GM18517 (cell line): ENCODE data around the gene CEP55.

Experiments
- ATAC-seq: cut with Tn5 transposase; IDR thresholded peaks from one replicate; pipeline ENCODE4 v1.9.1; 2021; ENCODE audit warnings: mild to moderate bottlenecking, moderate library complexity; ENCODE audit not compliant: unreplicated experiment

CEP55 gene

DNA sequence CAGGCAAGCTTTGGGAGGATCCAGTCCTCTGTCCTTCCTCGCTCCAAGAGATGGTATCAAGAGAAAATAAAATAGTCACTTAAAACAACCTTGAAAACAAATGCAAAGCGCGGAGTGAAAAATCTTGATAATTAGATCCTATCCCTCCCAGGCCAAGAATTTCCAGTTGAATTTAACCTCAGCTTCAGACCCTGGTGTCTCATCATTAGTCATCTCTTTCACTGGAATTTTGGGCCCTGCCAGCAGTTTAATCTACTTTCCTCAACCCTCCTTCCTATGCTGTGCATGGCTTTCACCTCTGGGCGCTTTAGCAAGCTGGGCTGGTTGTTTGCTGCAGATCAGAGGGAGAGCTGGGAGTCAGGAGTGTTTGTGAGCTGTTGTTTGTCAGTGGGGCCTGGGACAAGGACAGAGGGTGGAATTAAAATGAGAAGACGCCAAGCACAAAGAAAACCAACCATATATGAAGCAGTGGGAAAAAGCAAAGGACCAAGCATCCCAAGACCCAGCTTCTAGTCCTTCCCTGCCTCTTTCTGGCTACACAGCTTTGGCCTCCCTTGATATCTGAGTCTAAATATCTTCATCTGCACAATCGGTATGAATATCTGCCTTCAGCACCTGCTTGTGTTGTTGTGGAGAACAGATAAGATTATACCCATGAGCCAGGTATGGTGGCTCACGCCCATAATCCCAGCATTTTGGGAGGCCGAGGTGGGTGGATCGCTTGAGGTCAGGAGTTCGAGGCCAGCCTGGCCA is 27.8 kb upstream of the CEP55 start:
- no peak for ATAC-seq

DNA sequence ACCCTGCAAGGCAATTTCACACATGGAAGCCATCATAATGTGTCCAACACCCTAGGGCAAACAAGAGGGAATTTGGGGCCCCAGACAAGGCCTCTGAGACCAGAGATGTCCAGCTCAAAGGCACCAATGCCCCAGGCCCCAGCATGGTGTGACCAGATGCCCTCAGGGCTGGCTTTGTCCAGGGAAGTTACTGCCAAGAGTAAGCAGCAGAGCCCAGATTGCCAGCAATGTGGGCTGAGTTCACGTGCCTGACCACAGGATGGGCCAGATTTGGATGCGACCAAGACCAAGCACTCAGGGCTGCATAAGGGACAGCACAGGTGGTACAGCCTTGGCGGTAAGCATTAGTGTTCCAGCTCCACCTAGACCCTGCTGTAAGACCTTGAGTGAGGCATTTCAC is 27.0 kb upstream of the CEP55 start:
- no peak for ATAC-seq

DNA sequence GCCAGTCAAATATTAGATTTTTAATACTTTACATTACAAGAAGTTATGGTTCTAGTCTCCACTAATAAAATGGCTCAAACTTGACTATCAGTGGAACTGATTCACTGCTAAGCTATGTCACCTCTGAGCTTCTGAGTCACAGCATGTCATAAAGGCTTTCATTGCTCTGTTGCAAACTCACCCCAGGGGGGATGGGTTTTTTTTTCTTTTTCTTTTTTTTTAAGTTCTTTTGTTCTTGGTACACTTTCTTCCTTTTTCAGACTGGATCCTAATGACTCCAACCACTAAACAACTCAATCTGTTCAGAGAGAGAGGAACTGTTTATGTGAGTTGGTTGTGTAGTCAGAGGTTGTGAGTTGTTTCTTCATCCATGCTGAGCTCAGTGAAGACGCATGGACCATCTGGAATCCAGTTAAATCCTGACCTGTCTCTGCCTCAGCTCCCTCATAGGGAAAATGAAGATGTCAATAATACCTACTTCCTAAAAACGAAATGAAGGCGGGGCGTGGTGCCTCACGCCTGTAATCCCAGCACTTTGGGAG is 25.2 kb upstream of the CEP55 start:
- no peak for ATAC-seq

DNA sequence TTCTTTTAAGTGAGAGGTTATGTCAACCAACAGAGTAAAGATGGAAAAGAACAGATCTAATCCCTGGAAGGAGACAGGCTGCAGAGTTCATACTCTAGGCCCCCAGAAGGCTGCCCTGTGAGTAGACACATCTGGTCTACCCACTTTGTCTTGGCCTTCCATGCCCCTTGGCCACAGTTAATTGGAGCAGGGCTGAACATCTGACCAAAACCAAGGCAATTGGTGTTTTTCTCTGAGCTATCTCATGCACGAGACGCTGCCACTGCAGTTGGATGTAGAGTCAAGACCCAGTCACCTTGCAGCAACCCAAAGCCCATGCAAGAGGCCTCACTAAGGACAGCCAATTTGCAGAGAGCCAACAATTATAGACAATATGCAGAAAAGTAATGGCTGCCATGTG is 23.3 kb upstream of the CEP55 start:
- no peak for ATAC-seq

DNA sequence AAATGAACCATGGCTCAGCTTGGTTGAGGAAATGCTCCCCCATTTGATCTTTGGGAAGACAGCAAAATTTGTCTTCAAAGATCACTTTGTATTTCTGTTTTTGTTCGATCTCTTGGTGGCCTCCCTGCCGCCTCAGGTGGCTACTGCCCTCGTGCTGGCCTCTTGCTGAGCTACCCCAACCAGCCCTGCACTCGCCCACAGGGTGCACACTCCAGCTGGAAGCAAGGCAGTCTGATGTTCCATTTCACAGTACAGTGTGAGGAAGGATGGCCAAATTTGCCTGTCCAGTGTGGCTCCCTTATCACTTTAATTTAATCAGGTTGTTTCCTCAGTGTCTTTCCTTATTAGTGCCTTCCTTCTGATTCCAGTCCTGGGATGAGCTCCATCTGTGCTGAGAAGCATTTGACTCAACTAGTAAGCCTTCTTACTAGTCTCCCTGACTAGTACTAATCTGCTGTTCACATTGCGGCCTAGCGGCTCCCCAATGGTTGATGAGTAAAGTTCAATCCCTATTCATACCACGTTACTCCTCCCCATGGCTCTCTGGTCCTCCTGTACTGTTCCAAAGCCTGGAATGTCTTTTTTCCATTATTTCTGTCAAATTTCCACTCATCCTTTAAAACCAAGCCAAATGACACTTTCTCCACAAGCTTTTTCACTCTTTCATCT is 22.5 kb upstream of the CEP55 start:
- no peak for ATAC-seq

DNA sequence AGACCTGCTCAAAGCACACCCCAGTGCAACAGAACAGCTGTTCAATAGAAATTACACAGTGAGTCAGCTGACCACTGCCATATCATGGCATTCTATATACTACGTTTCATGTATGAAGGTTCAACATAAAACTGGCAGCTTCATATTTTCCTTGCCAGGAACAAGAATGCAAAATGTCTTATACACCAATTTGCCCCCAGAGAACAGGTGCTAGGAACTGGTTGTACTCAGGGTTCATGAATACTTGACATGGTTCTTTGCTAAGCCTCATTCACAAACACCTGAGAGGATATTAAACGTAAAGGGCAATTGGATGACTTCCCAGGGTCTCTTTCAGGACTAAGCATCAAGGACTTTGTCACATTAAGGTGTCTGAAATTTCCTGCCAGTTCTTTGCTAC is 21.2 kb upstream of the CEP55 start:
- no peak for ATAC-seq

DNA sequence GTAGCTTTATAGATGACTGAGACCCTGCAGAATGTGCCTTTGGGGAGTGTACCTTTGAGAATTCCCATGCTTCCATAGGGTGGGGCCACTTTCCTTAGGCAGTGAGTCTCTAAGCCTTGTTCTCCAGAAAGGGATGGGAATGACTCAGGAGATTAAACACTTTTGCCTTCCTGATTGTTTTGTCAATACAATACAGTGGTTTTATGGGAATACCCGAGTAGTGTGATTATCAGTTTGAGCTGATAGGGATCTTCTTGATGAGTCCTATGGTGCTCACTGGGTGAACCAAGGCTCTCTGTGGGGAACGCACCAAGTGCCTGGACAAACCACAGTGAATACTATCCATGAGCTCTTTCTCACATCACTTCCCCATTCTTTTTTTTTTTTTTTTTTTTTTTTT is 20.5 kb upstream of the CEP55 start:
- no peak for ATAC-seq

DNA sequence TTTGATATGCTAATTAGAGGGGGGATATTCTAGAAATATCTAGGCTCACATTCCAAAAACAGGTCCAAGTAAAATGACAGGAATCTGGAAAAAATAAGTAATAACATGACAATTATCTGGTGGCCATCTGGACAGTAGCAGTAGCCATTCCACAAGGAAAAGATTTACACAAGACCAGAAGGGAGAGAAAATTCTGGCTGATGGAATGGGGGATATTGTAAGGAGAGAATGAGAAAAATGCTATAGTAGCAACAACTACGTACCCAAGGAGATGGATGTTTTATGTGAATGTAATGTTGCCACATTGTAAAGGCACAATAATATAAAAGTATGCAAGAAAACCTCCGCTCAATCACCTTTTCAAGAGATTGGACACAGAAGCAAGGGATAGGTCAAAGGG is 19.7 kb upstream of the CEP55 start:
- ATAC-seq = no peak

DNA sequence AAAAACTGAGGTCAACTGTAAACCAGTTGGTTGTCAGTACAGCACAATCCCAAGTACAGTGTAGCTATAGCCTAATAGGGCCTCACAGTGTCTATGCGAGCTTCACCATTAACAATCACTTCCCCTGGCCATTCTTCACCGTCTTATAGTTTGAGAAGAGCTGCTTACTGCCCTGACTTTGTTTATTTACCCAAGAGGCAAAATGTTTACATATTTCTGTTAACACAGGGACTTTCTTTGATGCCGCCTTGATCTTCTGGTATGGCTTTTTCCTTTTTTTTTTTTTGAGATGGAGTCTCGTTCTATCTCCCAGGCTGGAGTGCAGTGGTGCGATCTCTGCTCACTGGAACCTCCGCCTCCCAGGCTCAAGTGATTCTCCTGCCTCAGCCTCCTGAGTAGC is 17.5 kb upstream of the CEP55 start:
- ATAC-seq = no peak

DNA sequence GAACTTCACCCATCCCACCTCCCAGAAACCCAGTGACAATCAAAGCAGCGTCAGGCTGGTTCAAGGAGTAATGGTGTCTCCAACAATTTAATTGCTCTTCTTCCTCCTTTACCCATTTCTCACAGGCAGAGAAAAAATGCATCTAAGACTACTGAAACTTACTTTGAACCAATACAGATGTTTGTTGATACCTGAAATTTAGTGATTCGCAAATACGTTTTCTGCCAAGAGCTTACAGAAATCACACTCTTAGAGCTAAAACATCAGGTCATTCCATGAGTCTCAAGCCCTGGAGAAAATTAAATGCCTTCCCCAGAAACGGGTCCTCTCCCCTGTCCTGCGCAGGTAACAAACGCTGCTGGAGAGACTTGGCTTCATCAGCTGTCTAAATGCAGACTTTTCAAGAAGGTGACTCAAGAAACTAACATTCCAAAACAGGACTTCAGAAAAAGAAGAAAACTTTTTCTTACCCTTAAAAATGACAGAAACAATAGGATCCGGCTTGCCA is 14.7 kb upstream of the CEP55 start:
- no peak for ATAC-seq

DNA sequence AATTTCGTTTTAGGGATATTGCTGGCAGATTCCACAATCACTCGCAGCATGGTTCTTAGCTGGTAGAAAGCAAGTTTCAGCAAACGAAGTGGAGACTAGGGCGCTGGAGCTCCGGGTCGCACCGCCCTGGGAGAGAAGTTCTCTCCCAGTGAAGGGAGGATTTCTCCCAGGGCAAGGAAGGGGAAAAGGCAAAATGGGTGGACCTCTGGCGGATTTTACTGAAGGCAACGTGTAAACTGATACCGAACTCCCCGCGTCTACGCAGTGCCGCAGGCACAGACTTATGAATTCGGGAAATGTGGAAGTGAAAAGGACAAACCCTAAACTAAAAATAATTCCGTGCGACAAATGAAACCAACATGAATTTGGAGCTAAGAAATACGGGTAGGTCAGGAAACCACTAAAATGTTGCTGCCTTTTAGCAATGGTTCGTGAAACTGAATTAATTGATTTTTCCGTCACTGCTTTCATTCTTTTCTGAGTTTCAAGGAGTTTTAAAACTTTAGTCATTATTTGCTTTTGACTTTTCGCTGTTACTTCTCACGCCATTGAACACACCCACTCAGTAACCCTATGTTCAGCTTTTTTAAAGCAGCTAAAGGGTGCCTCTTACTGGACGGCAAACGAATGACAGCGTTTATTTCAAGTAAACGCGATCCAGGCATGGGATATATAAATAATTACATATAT is 14.1 kb upstream of the CEP55 start, which contains the start of gene MYOF:
MYOF (minus strand) TSS at position 190 of the 690 bp plus-strand sequence; CDS start at position 50, 140 bp downstream.
- ATAC-seq = peak; percentile 79

DNA sequence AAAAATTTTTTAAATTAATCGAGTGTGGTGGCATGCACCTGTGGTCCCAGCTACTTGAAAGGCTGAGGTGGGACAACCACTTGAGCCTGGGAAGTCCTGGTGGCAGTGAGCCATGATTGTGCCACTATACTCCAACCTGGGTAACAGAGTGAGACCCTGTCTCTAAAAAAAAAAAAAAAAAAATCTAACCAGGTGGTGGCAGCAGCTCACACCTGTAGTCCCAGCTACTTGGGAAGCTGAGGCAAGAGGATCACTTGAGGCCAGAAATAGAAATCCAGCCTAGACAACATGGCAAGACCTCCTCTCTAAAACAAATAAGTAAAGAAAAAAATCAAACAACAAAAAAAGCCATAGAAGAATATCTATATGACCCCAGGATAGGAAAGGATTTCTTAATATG is 10.7 kb upstream of the CEP55 start:
- ATAC-seq = no peak

DNA sequence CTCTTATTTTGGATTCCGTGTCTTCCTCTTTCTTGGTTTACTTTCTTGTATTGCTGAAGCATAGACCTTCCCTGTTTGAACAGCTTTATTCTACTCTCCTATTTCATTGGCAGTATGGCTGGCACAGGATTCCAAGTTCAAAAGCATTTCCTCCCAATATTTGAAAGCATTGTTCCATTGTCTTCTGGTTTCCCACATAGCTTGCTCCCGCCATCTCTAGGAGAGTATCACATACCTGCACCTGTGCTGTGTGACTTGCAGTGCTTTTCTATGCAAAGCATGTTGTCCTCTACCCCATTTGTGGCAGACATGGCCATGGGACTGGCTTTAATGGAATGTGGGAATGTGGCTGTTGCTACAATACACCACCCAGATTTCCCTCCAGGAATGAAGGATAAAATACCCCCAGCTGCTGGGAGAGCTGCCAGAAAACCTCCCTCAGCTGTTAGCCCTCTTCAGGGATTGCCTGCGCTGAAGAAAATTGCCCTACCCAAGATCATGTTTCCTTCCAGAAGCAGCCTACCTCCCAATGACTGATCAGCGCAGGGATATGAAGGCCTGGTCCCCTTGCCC is 7.4 kb upstream of the CEP55 start:
- no peak for ATAC-seq

DNA sequence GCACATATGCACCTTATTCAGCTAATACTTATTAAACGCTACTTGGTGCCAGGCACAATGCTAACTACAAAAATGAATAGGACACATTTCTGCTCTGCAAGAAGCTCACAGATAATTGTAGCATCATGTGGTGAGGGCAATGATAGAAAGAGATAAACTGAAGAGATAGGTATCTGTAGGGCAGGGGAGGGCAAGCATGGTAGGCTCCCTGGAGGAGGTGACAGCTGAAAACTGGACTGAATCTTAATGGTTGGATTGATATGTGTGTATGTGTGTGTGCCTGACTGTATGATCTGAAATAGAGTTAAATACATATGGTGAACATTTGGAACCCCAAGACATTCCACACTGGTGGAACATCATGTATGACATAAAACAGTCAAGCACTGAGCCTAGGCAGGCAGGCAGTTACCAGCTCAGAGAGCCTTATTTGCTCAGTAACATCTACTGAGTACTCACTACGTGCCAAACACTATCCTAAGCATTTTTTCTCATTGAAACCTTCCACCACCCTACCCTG is 4.8 kb upstream of the CEP55 start:
- ATAC-seq = no peak

DNA sequence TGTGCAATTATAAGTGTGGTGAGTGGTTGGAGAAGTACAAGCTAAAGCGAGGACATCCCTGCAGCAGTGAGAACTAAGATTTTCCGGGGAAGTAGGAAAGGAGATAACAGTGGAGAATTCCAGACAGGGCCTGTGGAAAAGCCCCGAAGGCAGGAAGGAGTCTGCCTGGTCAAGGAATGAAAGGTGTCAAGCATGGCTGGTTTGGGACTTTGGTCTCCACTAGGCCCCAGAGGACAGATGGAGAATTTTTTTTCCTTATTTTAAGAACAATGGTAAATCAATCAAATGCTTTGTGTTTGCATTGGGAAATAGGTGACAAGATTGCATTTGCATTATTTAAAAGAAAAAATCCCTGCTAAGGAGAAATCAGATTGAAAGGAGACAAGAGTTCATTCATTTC is 3.2 kb upstream of the CEP55 start:
- ATAC-seq = no peak

DNA sequence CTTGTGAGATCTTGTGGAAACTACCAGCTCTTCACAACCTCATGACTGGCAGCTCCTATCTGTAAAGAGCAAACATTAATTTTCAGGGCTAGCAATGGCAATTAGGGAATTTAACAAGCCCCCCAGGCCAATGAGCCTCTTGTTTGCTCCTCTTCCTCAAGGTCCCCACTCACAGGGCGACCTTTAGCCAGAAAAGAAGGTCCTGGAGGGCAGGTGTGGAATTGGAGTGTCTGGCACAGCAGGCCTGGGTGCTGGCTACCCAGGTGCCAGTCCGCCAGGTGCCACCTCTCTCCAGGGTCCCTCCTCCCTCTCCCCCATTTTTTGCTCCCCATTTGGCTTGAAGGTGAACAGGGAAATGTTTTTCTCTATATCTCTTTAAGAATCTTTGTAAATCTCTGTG is 1.9 kb upstream of the CEP55 start:
- ATAC-seq = no peak

DNA sequence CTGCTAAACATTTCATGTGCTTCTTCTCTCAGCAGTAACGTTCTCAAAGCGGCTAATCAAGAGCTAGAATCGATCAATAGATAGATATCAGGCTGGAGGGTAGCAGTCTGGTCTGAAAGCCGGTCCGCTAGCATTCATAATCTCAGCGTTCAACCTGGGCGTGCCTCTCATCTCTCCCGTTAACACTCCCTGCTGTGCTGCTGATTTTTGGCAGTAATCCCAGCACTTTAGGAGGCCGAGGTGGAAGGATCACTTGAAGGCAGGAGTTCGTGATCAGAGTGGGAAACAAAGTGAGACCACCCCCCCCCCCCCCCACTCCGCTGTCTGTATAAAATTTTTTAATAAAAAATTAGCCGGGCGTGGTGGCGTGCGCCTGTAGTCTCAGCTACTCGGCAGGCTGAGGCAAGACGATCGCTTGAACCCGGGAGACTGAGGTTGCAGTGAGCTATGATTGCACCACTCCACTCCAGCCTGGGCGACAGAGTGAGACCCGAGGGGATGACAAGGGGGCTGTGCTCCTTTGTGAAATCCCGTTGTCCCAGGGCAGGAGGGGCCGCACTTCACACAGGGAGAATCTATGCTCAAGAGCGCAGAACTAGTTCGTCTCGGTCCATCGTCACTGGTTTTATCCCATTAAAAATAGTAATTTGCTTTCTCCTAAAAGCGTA is 624 bp upstream of the CEP55 start:
- ATAC-seq = peak; percentile 25

DNA sequence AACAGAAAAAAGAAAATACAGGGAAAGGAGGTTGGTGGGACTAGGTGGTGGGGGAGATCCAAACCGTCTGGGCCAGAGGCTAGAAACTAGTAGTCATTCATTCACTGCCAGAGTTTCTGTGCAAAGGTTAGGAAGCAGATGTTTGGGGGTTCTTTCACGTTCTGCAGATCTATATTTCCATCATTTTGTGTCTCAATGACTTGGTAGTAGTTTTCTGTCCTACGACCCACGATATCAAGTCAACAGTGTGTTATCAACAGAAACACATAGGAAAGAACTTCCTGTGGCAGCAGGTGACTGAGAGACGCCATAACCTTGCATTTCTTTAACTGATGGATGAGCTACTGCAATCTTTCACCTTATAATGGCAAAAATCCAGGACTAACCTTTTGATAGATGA is 1.8 kb downstream of the CEP55 start:
- ATAC-seq = no peak

DNA sequence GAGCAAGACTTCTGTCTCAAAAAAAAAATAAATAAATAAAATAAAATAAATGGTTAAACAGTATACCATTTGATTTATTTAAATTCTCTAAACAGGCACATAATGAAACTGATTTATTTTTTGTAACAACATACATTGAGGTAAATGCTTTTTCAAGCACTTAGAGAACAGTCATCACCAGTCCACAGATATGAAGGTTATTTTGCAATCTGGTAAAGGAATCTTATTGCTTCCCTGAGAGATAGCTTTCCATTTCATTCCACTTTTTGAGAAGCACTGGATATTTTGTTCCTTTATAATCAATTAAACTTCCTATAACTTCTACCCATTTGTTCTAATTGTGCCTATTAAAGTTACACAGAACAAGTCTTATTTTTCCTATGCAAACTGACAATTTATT is 5.2 kb downstream of the CEP55 start:
- ATAC-seq = no peak

DNA sequence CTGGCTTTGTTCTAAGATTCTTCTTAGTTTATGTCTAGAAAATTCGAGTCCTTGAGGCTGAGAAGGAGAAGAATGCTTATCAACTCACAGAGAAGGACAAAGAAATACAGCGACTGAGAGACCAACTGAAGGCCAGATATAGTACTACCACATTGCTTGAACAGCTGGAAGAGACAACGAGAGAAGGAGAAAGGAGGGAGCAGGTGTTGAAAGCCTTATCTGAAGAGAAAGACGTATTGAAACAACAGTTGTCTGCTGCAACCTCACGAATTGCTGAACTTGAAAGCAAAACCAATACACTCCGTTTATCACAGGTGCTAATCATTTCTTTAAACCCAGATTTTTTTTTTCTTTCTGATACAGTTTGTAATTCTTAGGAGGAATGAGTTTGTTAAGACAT is 6.7 kb downstream of the CEP55 start:
- ATAC-seq = peak; percentile 63
